OCI-LY7 (cell line): Measurements from ENCODE around the gene GAP43. TPM values are rescaled to one million over a fixed set of nuclear protein-coding genes. Genes with fewer than 3 reads are reported as not detected.

Source experiments
- BruUV-seq: library from RNA; stranded (reverse); fragments of 400-500 nt; replicated peaks from 2 replicates; lab custom pipeline; 2021; lab: Mats Ljungman, UMichigan
- CTCF ChIA-PET: fragments of 300-600 bp; sonication (Branson Sonifier 250); formaldehyde crosslinking; loops from one replicate; lab custom pipeline; 2022; ENCODE audit warnings: antibody characterized with exemption; ENCODE audit not compliant: unreplicated experiment; lab: Charles Lee
- POLR2A ChIA-PET: fragments of 300-600 bp; sonication (Branson Sonifier 250); formaldehyde crosslinking; loops from one replicate; lab custom pipeline; 2022; ENCODE audit warnings: antibody characterized with exemption; lab: Charles Lee
- DNase-seq: peaks from one replicate; pipeline ENCODE4 v3.0.0-alpha.2; 2015; ENCODE audit warnings: low spot score
- H2AFZ ChIP-seq: fragments of 200-600 bp; sonication (generic), shearing (Covaris generic); 2 replicates; pipeline ENCODE4 v1.6.1; 2014; ENCODE audit warnings: mild to moderate bottlenecking, antibody characterized with exemption, low read length, moderate library complexity
- H3K27ac ChIP-seq: fragments of 200-600 bp; sonication (generic); 2 replicates; pipeline ENCODE4 v1.5.1; 2014; ENCODE audit warnings: mixed run types, low read depth, mild to moderate bottlenecking, moderate library complexity, low read length, inconsistent platforms; ENCODE audit not compliant: poor library complexity, severe bottlenecking
- H3K36me3 ChIP-seq: fragments of 200-600 bp; sonication (generic); 2 replicates; pipeline ENCODE4 v1.6.1; 2014; ENCODE audit warnings: mild to moderate bottlenecking, antibody characterized with exemption, low read length, moderate library complexity, mixed read lengths; ENCODE audit not compliant: insufficient read depth
- H3K4me1 ChIP-seq: fragments of 200-600 bp; sonication (generic); 2 replicates; pipeline ENCODE4 v1.5.1; 2014; ENCODE audit warnings: mild to moderate bottlenecking, low read length; ENCODE audit not compliant: insufficient read depth, poor library complexity, severe bottlenecking
- H3K4me2 ChIP-seq: fragments of 200-600 bp; sonication (generic); 2 replicates; pipeline ENCODE4 v1.6.1; 2014; ENCODE audit warnings: mild to moderate bottlenecking, low read length
- H3K4me3 ChIP-seq: fragments of 200-600 bp; sonication (generic); 2 replicates; pipeline ENCODE4 v1.5.1; 2014; ENCODE audit warnings: mild to moderate bottlenecking, low read depth, low read length; ENCODE audit not compliant: poor library complexity, severe bottlenecking
- H3K79me2 ChIP-seq: fragments of 200-600 bp; sonication (generic); 2 replicates; pipeline ENCODE4 v1.6.1; 2016; ENCODE audit warnings: low read depth, mild to moderate bottlenecking, low read length, moderate library complexity, mixed read lengths; ENCODE audit not compliant: insufficient read depth
- H3K9me2 ChIP-seq: fragments of 200-600 bp; sonication (generic); 2 replicates; pipeline ENCODE4 v1.6.1; 2016; ENCODE audit warnings: mild to moderate bottlenecking, low read length, mixed read lengths; ENCODE audit not compliant: insufficient read depth
- H3K9me3 ChIP-seq: fragments of 200-600 bp; sonication (generic); 2 replicates; pipeline ENCODE4 v1.6.1; 2014; ENCODE audit warnings: mild to moderate bottlenecking, mixed run types, low read length, mixed read lengths
- H4K20me1 ChIP-seq: fragments of 200-600 bp; sonication (generic); 2 replicates; pipeline ENCODE4 v1.6.1; 2014; ENCODE audit warnings: mild to moderate bottlenecking, antibody characterized with exemption, low read length, moderate library complexity, mixed read lengths; ENCODE audit not compliant: insufficient read depth
- EZH2phosphoT487 ChIP-seq: fragments of 200-600 bp; sonication (generic); IDR thresholded peaks from 2 replicates; pipeline ENCODE4 v1.6.1; 2018; ENCODE audit warnings: low read depth, borderline replicate concordance, mild to moderate bottlenecking, mixed run types, antibody characterized with exemption, low read length, moderate library complexity, mixed read lengths
- intact Hi-C: fragments of 100-400 bp; cut with micrococcal nuclease; formaldehyde crosslinking; loops from one replicate; pipeline ENCODE4 v1.10.0; 2022; ENCODE audit not compliant: unreplicated experiment
- total RNA-seq, 2 experiments: library from RNA; depleted of rRNA in 1 of 2; stranded (reverse); fragments of >200 nt in 1 of 2; shearing (Covaris generic) in 1 of 2; gene quantifications; 2 replicates each; pipeline ENCODE4 v1.2.3, GENCODE V29; 2014 to 2022
- TF ChIP-seq, protein P1 (sequence below): fragments of 200-600 bp; sonication (generic); conservative IDR thresholded peaks from 2 replicates; pipeline ENCODE4 v1.5.1; 2014; ENCODE audit warnings: mild to moderate bottlenecking, antibody characterized with exemption, low read length, moderate library complexity, mixed read lengths

GAP43 gene
- total RNA-seq, 2 experiments from 2014 or later: not detected

DNA sequence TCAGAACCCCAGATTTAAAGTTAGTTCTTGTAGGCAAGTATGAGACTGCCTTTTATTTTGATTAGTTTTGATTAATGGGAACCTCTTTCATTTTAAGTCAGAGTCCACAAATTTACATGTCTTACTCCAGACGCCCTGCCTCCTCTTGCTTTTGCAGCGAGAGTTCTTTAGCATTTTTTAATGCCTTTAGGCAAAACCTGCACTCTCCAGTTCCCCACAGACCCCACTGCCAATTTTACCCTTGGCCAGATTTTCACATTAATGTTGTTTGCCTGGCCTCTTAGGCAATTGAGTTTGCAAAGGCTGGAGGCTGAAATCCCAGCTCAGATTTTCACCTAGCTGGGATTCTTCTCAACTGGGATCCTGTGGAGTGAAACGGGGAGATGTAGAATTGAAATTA, 85.8 kb downstream of the GAP43 start:
- Histone ChIP-seq H3K9me2 (no peaks in the 10 kb centered on the region), H3K4me1 (no peaks in the 10 kb centered on the region), H2AFZ (no peak overlapping the region), H4K20me1 (no peaks in the 10 kb centered on the region), H3K36me3 (no peaks in the 10 kb centered on the region), H3K4me2 (no peak overlapping the region), H3K79me2 (no peaks in the 10 kb centered on the region), H3K4me3 (no peak overlapping the region), H3K9me3 (no peaks in the 10 kb centered on the region), H3K27ac (no peak overlapping the region)
- ChIA-PET CTCF (no interaction called here), POLR2A (no interaction called here)
- TF ChIP-seq, protein P1, sequence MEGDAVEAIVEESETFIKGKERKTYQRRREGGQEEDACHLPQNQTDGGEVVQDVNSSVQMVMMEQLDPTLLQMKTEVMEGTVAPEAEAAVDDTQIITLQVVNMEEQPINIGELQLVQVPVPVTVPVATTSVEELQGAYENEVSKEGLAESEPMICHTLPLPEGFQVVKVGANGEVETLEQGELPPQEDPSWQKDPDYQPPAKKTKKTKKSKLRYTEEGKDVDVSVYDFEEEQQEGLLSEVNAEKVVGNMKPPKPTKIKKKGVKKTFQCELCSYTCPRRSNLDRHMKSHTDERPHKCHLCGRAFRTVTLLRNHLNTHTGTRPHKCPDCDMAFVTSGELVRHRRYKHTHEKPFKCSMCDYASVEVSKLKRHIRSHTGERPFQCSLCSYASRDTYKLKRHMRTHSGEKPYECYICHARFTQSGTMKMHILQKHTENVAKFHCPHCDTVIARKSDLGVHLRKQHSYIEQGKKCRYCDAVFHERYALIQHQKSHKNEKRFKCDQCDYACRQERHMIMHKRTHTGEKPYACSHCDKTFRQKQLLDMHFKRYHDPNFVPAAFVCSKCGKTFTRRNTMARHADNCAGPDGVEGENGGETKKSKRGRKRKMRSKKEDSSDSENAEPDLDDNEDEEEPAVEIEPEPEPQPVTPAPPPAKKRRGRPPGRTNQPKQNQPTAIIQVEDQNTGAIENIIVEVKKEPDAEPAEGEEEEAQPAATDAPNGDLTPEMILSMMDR: no peak
- no peak for TF ChIP-seq EZH2phosphoT487
- intact Hi-C loops: no loop called here
- BruUV-seq: no TSS peak
- no peak for DNase-seq

DNA sequence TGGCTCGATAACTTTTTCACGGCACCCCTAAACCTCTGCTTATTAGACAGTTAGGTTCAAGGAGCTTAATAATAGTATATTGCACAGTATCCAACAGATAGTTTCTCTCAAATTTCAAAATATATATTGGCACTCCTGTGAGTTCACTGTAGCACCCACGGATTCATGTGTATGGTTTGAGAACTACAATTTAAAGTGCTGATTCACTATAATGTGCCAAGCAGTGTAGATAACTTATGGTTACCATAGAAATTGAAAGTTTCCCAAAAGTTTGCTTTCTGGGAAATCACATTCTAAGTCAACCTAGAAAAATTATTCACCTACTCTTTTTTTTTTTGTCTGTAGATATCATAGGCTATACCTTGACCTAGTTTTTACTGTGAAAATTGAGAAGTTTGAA, 86.6 kb downstream of the GAP43 start:
- no peak overlapping the region for H3K4me2 ChIP-seq
- no peaks in the 10 kb centered on the region for H3K36me3 ChIP-seq
- no peaks in the 10 kb centered on the region for H4K20me1 ChIP-seq
- BruUV-seq: no TSS peak
- H2AFZ ChIP-seq: no peak overlapping the region
- H3K9me2 ChIP-seq: no peaks in the 10 kb centered on the region
- intact Hi-C loops: no loop called here
- no peak for DNase-seq
- H3K9me3 ChIP-seq: no peaks in the 10 kb centered on the region
- CTCF ChIA-PET: no interaction called here
- H3K79me2 ChIP-seq: no peaks in the 10 kb centered on the region
- no peak for TF ChIP-seq EZH2phosphoT487
- TF ChIP-seq, protein P1: no peak
- POLR2A ChIA-PET: interaction anchor here (0.5 kb wide), 1 partner anchor 13 kb away, joined by 3 read pairs; no protein-coding TSS in a partner anchor
- H3K4me3 ChIP-seq: no peak overlapping the region
- no peak overlapping the region for H3K27ac ChIP-seq
- H3K4me1 ChIP-seq: no peaks in the 10 kb centered on the region

DNA sequence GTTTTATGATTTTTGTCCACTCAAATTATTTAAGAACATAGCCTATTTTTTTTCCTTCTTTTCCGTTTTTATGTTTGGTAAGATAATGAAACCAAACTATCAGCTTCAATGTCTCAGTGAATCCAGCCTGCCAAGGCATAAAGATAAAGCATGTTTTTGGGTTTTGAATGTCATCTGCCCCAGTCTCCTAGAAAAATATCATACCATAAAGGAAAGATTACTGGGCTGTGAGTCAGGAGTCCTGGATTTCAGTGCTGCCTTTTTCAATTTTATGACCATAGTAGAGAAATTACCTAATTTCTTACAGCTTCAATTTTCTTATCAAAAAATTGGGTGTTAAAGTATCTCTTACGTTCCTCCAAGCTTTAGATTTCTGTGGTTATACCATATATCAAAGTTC, 87.5 kb downstream of the GAP43 start:
- H3K4me3 ChIP-seq: no peak overlapping the region
- H3K79me2 ChIP-seq: no peaks in the 10 kb centered on the region
- intact Hi-C loops: no loop called here
- BruUV-seq: no TSS peak
- H2AFZ ChIP-seq: no peak overlapping the region
- H3K4me1 ChIP-seq: no peaks in the 10 kb centered on the region
- H3K27ac ChIP-seq: no peak overlapping the region
- no peaks in the 10 kb centered on the region for H4K20me1 ChIP-seq
- H3K9me2 ChIP-seq: no peaks in the 10 kb centered on the region
- no peaks in the 10 kb centered on the region for H3K9me3 ChIP-seq
- DNase-seq: no peak
- H3K36me3 ChIP-seq: no peaks in the 10 kb centered on the region
- H3K4me2 ChIP-seq: no peak overlapping the region
- TF ChIP-seq EZH2phosphoT487: no peak
- TF ChIP-seq, protein P1: no peak
- ChIA-PET CTCF (no interaction called here), POLR2A (interaction anchor here (0.6 kb wide), 1 partner anchor 19 kb away, joined by 3 read pairs; no protein-coding TSS in a partner anchor)
